Keratinocyte (primary cell): ENCODE measurements around the gene MLXIP. TPM values are rescaled to one million over a fixed set of nuclear protein-coding genes. Genes with fewer than 3 reads are reported as not detected.

Source experiments
- DNase-seq: peaks from one replicate; pipeline ENCODE4 v3.0.0-alpha.2; 2011; ENCODE audit warnings: low read depth, missing footprints, low spot score
- FAIRE-seq: peaks from 2 replicates; lab custom pipeline; 2011; peaks lifted over from hg19 to GRCh38; lab: Jason Lieb, UNC
- H2AFZ ChIP-seq: 2 replicates; pipeline ENCODE4 v1.6.0; 2012; ENCODE audit warnings: low read length, control low read depth, inconsistent platforms; ENCODE audit not compliant: control insufficient read depth
- H3K27ac ChIP-seq: 2 replicates; pipeline ENCODE4 v1.5.1; 2011; ENCODE audit warnings: low read length; ENCODE audit not compliant: control insufficient read depth, insufficient read depth
- H3K27me3 ChIP-seq: 3 replicates; pipeline ENCODE4 v1.6.0; 2011; ENCODE audit warnings: low read length; ENCODE audit not compliant: control insufficient read depth, insufficient read depth; ENCODE audit errors: extremely low read depth
- H3K36me3 ChIP-seq, 2 experiments: 2 replicates in 1 of 2; 3 replicates in 1 of 2; pipeline ENCODE4 v1.5.1; 2011; ENCODE audit warnings: low read length in 2 of 2, mild to moderate bottlenecking in 1 of 2; ENCODE audit not compliant: control insufficient read depth in 2 of 2, insufficient read depth in 2 of 2; ENCODE audit errors: extremely low read depth in 1 of 2
- H3K4me1 ChIP-seq: 3 replicates; pipeline ENCODE4 v1.5.1; 2011; ENCODE audit warnings: low read length; ENCODE audit not compliant: control insufficient read depth, insufficient read depth; ENCODE audit errors: extremely low read depth
- H3K4me2 ChIP-seq: 3 replicates; pipeline ENCODE4 v1.6.0; 2011; ENCODE audit warnings: low read depth, low read length; ENCODE audit not compliant: control insufficient read depth, insufficient read depth; ENCODE audit errors: extremely low read depth
- H3K4me3 ChIP-seq, 3 experiments: fragments of 200-600 bp in 1 of 3; sonication (generic) in 1 of 3; 2 replicates in 2 of 3; 3 replicates in 1 of 3; pipeline ENCODE4 v1.5.1; 2011 to 2016; ENCODE audit warnings: low read length in 3 of 3, mild to moderate bottlenecking in 3 of 3, control low read depth in 2 of 3, inconsistent platforms in 1 of 3, low read depth in 1 of 3, mixed read lengths in 1 of 3, mixed run types in 1 of 3, moderate library complexity in 1 of 3; ENCODE audit not compliant: control insufficient read depth in 2 of 3, insufficient read depth in 2 of 3; ENCODE audit errors: extremely low read depth in 1 of 3
- H3K79me2 ChIP-seq: 2 replicates; pipeline ENCODE4 v1.6.0; 2012; ENCODE audit warnings: low read length; ENCODE audit not compliant: control insufficient read depth, insufficient read depth
- H3K9ac ChIP-seq: 3 replicates; pipeline ENCODE4 v1.6.0; 2011; ENCODE audit warnings: low read length; ENCODE audit not compliant: control insufficient read depth, insufficient read depth; ENCODE audit errors: extremely low read depth
- H3K9me1 ChIP-seq: 3 replicates; pipeline ENCODE4 v1.6.0; 2011; ENCODE audit warnings: low read length; ENCODE audit not compliant: control insufficient read depth, insufficient read depth; ENCODE audit errors: extremely low read depth
- H3K9me3 ChIP-seq: 2 replicates; pipeline ENCODE4 v1.5.1; 2012; ENCODE audit warnings: low read depth, low read length; ENCODE audit not compliant: control insufficient read depth
- H4K20me1 ChIP-seq: 3 replicates; pipeline ENCODE4 v1.6.0; 2011; ENCODE audit warnings: low read length; ENCODE audit not compliant: control insufficient read depth, insufficient read depth; ENCODE audit errors: extremely low read depth
- CTCF ChIP-seq, 3 experiments: IDR thresholded peaks in 1 of 3; conservative IDR thresholded peaks in 1 of 3; optimal IDR thresholded peaks in 1 of 3; 2 replicates in 2 of 3; 3 replicates in 1 of 3; pipeline versions ENCODE3 to v1.5.1; 2011; ENCODE audit warnings: low read length in 3 of 3, mild to moderate bottlenecking in 3 of 3, moderate library complexity in 2 of 3, control low read depth in 1 of 3, inconsistent platforms in 1 of 3; ENCODE audit not compliant: insufficient read depth in 2 of 3; ENCODE audit errors: extremely low read depth in 1 of 3
- EZH2 ChIP-seq: IDR thresholded peaks from one replicate; pipeline ENCODE4 v1.6.1; 2012; ENCODE audit warnings: inconsistent platforms, mild to moderate bottlenecking, low read length, moderate library complexity
- dilution Hi-C: fragments of 300-500 bp; cut with MboI; formaldehyde crosslinking; loops from one replicate; pipeline ENCODE4 v1.7.0; 2020; ENCODE audit warnings: low sequenced_read_pairs; ENCODE audit not compliant: extremely low pct_ligation_motif_present
- polyA plus RNA-seq, 5 experiments: library from polyadenylated mRNA; depleted of rRNA in 3 of 5; stranded (reverse) in 3 of 5; stranded (forward) in 1 of 5; unstranded in 1 of 5; fragments of >200 nt; gene quantifications; 1 replicate in 1 of 5; 2 replicates in 3 of 5; 3 replicates in 1 of 5; pipeline versions ENCODE4 v1.2.1 to v1.2.3, GENCODE V29; 2011 to 2012; ENCODE audit warnings: missing spikeins in 2 of 5, low read depth in 1 of 5, low replicate concordance in 1 of 5

The MLXIP gene
- polyA plus RNA-seq, 1 donor (not counting 4 experiments of a cell fraction or from before 2014, with no cell fraction given): 5.5 TPM

- Histone ChIP-seq H2AFZ (no peak overlapping the region), H3K9me1 (peaks cover 4% of the 10 kb centered on the region), H3K4me1 (peaks cover 26% of the 10 kb centered on the region), H3K9ac (peak overlapping the region; percentile 91), H3K36me3 (peaks cover 12 to 13% of the 10 kb centered on the region in 2 experiments), H4K20me1 (peaks cover 15% of the 10 kb centered on the region), H3K79me2 (peaks cover 68% of the 10 kb centered on the region), H3K4me3 (peak overlapping the region; percentile 62 to 99 (median 99)), H3K27ac (peak overlapping the region; percentile 79), H3K9me3 (no peaks in the 10 kb centered on the region), H3K27me3 (no peaks in the 10 kb centered on the region), H3K4me2 (peak overlapping the region; percentile 100)
- dilution Hi-C loops: loop anchor here (5.0 kb wide), 1 partner anchor 36 kb away; no protein-coding TSS in a partner anchor
- no peak for TF ChIP-seq CTCF (optimal IDR thresholded peaks at IDR 0.05 in 1 of 3, IDR thresholded peaks at IDR 0.05 in 1 of 3, conservative IDR thresholded peaks at IDR 0.05 in 1 of 3; ENCODE audit: extremely low read depth in 1 of 3, insufficient read depth in 2 of 3, low read length in 3 of 3)
- no peak for TF ChIP-seq EZH2
- DNase-seq (no peak), FAIRE-seq (peak; percentile 51)
Observed at GRCh38 chr12:122081083-122081696, 2.6 kb downstream of the MLXIP start.

GRCh38 chr12:122081697-122082221 is 3.2 kb downstream of the MLXIP start:
- Histone ChIP-seq H3K9me1 (peaks cover 4% of the 10 kb centered on the region), H3K36me3 (peaks cover 12 to 17% of the 10 kb centered on the region in 2 experiments), H3K27ac (peak overlapping the region; percentile 79), H3K4me1 (peaks cover 26% of the 10 kb centered on the region), H3K9me3 (no peaks in the 10 kb centered on the region), H2AFZ (no peak overlapping the region), H4K20me1 (peaks cover 15% of the 10 kb centered on the region), H3K79me2 (peaks cover 73% of the 10 kb centered on the region), H3K4me2 (peak overlapping the region; percentile 100), H3K27me3 (no peaks in the 10 kb centered on the region), H3K4me3 (peak overlapping the region; percentile 62 to 99 (median 99)), H3K9ac (peak overlapping the region; percentile 91)
- dilution Hi-C loops: loop anchor here (5.0 kb wide), 1 partner anchor 36 kb away; no protein-coding TSS in a partner anchor
- TF ChIP-seq EZH2: no peak
- peak in 1 of 3 experiments; percentile 6 for TF ChIP-seq CTCF (optimal IDR thresholded peaks at IDR 0.05 in 1 of 3, IDR thresholded peaks at IDR 0.05 in 1 of 3, conservative IDR thresholded peaks at IDR 0.05 in 1 of 3; ENCODE audit: extremely low read depth in 1 of 3, insufficient read depth in 2 of 3, low read length in 3 of 3)
- FAIRE-seq: no peak
- no peak for DNase-seq
